Stomach smooth muscle (tissue), 2 donors: ENCODE results near the gene TSACC.
"Not testable (repeated sequence)": the region's sequence is repeated elsewhere in the genome, so short reads cannot be mapped to it uniquely, and the experiment has no call there.

Experiments used
- H3K27ac ChIP-seq: one replicate; pipeline ENCODE4 v1.7.0; 2013; ENCODE audit warnings: mild to moderate bottlenecking, low read length, inconsistent platforms
- H3K27me3 ChIP-seq, 2 donors: one replicate each; pipeline ENCODE4 v1.7.0; 2013; ENCODE audit warnings: low read length in 2 of 2; ENCODE audit not compliant: insufficient read depth in 2 of 2, control insufficient read depth in 1 of 2
- H3K36me3 ChIP-seq, 2 donors: one replicate each; pipeline ENCODE4 v1.7.0; 2013; ENCODE audit warnings: low read length in 2 of 2; ENCODE audit not compliant: control insufficient read depth in 2 of 2, insufficient read depth in 2 of 2
- H3K4me1 ChIP-seq: one replicate; pipeline ENCODE4 v1.7.0; 2013; ENCODE audit warnings: low read length; ENCODE audit not compliant: control insufficient read depth, insufficient read depth
- H3K4me3 ChIP-seq, 2 donors: one replicate each; pipeline ENCODE4 v1.7.0; 2013; ENCODE audit warnings: low read length in 2 of 2
- H3K9ac ChIP-seq, 2 donors: one replicate each; pipeline ENCODE4 v1.7.0; 2013; ENCODE audit warnings: low read length in 2 of 2, mild to moderate bottlenecking in 1 of 2
- H3K9me3 ChIP-seq, 2 donors: one replicate each; pipeline ENCODE4 v1.7.0; 2013; ENCODE audit warnings: low read length in 2 of 2; ENCODE audit not compliant: control insufficient read depth in 2 of 2
- donor health status: healthy.
- donor health status: Pancreatic carcinoma.

The TSACC gene

DNA sequence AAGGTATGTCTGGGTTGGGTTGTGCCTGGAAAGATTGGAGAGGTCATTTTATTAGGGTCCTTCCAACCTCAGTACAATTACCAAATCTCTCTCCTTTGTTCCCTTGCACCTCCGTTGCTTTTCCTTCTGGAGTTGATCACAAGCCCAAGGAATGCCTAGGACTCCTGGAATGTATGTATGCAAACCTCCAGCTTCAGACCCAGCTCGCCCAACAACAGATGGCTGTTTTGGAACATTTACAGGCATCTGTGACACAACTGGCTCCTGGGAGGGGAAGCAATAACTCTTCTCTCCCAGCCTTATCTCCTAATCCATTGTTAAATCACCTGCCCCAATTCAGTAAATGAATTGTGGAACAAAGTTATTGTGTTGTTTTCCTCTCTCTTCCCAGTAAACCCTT lies 8.3 kb downstream of the TSACC start:
- no peaks in the 10 kb centered on the region for H3K4me1 ChIP-seq
- peaks cover 0 to 5% of the 10 kb centered on the region in 2 donors for H3K27me3 ChIP-seq
- H3K36me3 ChIP-seq = no peaks in the 10 kb centered on the region
- H3K4me3 ChIP-seq = no peak overlapping the region
- no peak overlapping the region for H3K27ac ChIP-seq
- no peaks in the 10 kb centered on the region for H3K9me3 ChIP-seq
- no peak overlapping the region for H3K9ac ChIP-seq

DNA sequence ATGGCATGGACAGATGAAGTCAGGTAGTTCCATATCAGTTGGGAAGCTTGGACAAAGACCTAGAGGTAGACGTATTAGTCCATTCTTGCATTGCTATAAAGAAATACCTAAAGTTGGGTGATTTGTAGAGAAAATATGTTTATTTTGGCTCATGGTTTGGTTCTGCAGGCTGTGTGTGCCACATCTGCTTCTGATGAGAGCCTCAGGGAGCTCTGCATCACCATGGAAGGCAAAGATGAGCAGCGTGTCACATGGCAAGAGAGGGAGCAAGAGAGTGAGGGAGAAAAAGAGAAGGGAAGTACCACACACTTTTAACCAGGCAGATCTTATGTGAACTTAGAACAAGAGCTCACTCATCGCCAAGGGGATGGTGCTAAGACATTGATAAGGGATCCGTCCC lies 9.0 kb downstream of the TSACC start:
- Histone ChIP-seq H3K27ac (no peak overlapping the region), H3K9me3 (no peaks in the 10 kb centered on the region), H3K36me3 (no peaks in the 10 kb centered on the region), H3K27me3 (peaks cover 0 to 5% of the 10 kb centered on the region in 2 donors), H3K4me1 (no peaks in the 10 kb centered on the region), H3K4me3 (no peak overlapping the region), H3K9ac (no peak overlapping the region)

DNA sequence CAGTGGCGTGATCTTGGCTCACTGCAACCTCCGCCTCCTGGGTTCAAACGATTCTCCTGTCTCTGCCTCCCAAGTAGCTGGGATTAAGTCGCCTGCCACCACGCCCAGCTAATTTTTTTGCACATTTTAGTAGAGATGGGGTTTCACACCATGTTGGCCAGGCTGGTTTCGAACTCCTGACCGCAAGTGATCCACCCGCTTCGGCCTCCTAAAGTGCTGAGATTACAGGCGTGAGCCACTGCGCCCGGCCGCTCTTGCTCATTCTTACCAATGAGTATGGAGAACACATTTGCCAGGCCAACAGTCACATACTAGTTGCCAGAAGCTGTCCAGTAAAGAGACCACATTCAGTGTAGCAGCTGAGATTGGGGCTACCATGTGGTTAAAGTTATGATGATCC lies 14.2 kb downstream of the TSACC start:
- H3K9ac ChIP-seq, H3K9me3 ChIP-seq, H3K36me3 ChIP-seq, H3K27ac ChIP-seq, H3K4me3 ChIP-seq, H3K4me1 ChIP-seq: not testable (repeated sequence)
- peaks cover 12 to 14% of the 10 kb centered on the region in 2 donors for H3K27me3 ChIP-seq

DNA sequence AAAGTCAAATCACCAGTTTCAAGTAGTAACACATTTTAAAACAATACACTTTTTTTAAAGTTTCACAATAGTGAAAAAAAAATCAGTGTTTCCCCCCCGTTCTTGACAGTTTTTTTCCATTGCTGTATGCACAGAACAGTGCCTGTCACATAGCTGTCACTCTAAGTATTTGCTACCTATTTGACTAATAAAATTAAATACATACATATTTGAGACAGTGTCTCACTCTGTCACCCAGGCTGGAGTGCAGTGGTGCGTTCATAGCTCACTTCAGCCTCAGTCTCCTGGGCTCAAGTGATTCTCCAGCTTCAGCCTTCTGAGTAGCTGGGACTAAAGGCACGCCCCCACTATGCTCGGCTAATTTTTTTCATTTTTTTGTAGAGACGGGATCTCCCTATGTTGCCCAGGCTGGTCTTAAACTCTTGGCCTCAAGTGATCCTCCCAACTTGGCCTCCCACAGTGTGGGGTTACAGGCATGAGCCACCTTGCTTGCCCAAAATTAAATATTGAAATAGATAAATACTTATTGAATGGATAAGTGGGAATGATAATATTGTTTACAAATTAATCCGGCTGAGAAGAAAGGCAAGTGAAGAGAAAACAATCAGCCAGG lies 18.0 kb downstream of the TSACC start:
- Histone ChIP-seq H3K4me3 (no peak overlapping the region), H3K4me1 (no peaks in the 10 kb centered on the region), H3K9ac (no peak overlapping the region), H3K9me3 (no peaks in the 10 kb centered on the region), H3K27me3 (peaks cover 13 to 14% of the 10 kb centered on the region in 2 donors), H3K27ac (no peak overlapping the region), H3K36me3 (no peaks in the 10 kb centered on the region)

- Histone ChIP-seq H3K36me3 (no peaks in the 10 kb centered on the region), H3K27me3 (peaks cover 13 to 14% of the 10 kb centered on the region in 2 donors), H3K9ac (no peak overlapping the region), H3K4me1 (no peaks in the 10 kb centered on the region), H3K9me3 (no peaks in the 10 kb centered on the region), H3K27ac (no peak overlapping the region), H3K4me3 (no peak overlapping the region)
These were observed 18.7 kb downstream of the TSACC start for GRCh38 chr1:156356875-156357534.

DNA sequence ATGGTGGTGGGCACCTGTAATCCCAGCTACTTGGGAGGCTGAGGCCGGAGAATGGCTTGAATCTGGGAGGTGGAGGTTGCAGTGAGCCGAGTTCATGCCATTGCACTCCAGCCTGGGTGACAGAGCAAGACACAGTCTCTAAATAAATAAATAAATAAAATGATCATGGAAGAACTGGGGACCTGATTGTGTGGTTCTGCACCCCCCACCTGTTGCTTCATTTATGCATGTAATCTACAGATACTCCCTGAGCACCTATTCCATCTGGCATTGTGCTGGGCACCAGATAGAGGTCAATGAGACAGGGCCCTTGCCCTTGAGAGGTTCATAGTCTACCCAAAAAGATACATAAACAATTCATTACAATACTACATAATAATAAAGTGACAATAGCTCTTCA lies 19.7 kb downstream of the TSACC start:
- no peaks in the 10 kb centered on the region for H3K9me3 ChIP-seq
- H3K27ac ChIP-seq = no peak overlapping the region
- peaks cover 13 to 14% of the 10 kb centered on the region in 2 donors for H3K27me3 ChIP-seq
- no peaks in the 10 kb centered on the region for H3K4me1 ChIP-seq
- no peak overlapping the region for H3K9ac ChIP-seq
- H3K36me3 ChIP-seq = no peaks in the 10 kb centered on the region
- no peak overlapping the region for H3K4me3 ChIP-seq

DNA sequence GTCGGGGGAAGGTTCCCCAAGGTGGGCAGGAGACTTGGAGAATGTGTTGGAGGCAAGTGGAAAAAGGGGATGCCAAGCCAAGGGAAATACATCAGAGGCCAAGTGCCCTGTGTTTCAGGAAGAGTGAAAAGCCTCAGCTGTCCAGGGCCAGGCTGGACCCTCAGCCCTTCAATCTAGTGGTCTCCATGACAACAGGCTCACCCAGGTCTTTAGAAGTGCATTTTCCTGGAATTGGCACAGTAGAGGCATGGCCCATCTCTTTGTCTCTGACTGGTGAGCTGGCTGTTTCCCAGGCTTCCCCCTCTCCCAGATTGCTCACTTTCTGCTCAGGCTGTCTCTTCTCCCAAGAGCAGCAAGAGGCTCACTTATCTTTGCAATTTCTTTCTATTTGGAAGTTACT lies 20.3 kb downstream of the TSACC start:
- Histone ChIP-seq H3K27me3 (peaks cover 13 to 14% of the 10 kb centered on the region in 2 donors), H3K36me3 (no peaks in the 10 kb centered on the region), H3K4me3 (no peak overlapping the region), H3K9ac (no peak overlapping the region), H3K4me1 (no peaks in the 10 kb centered on the region), H3K9me3 (no peaks in the 10 kb centered on the region), H3K27ac (no peak overlapping the region)

- H3K9me3 ChIP-seq = no peaks in the 10 kb centered on the region
- no peak overlapping the region for H3K9ac ChIP-seq
- no peaks in the 10 kb centered on the region for H3K36me3 ChIP-seq
- no peak overlapping the region for H3K4me3 ChIP-seq
- H3K27ac ChIP-seq = no peak overlapping the region
- H3K27me3 ChIP-seq = peaks cover 14 to 16% of the 10 kb centered on the region in 2 donors
- H3K4me1 ChIP-seq = no peaks in the 10 kb centered on the region
These were observed 20.9 kb downstream of the TSACC start for GRCh38 chr1:156359249-156359648.

GRCh38 chr1:156359973-156360372 lies 21.6 kb downstream of the TSACC start:
- Histone ChIP-seq H3K27me3 (peaks cover 19% of the 10 kb centered on the region in 2 donors), H3K4me3 (no peak overlapping the region), H3K9ac (no peak overlapping the region), H3K27ac (no peak overlapping the region), H3K4me1 (no peaks in the 10 kb centered on the region), H3K9me3 (no peaks in the 10 kb centered on the region), H3K36me3 (no peaks in the 10 kb centered on the region)

DNA sequence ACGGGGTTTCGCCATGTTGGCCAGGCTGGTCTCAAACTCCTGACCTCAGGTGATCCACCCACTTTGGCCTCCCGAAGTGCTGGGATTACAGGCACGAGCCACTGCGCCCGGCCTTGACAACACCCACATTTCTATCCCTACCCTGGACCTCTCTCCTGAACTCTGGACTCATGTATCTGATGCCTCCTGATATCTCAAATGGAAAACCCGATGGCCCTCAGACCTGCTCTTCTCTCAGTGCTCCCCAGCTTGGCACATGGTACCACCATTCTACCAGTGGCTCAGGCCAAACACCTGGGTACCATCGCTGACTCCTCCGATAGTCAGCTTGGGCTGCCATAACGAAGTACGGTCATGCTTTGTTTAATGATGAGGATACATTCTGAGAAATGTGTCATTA lies 22.2 kb downstream of the TSACC start:
- Histone ChIP-seq H3K36me3 (no peaks in the 10 kb centered on the region), H3K27ac (no peak overlapping the region), H3K4me1 (no peaks in the 10 kb centered on the region), H3K27me3 (peaks cover 19 to 22% of the 10 kb centered on the region in 2 donors), H3K4me3 (no peak overlapping the region), H3K9me3 (no peaks in the 10 kb centered on the region), H3K9ac (no peak overlapping the region)

- Histone ChIP-seq H3K27ac (no peak overlapping the region), H3K36me3 (no peaks in the 10 kb centered on the region), H3K4me1 (peaks cover 6% of the 10 kb centered on the region), H3K9me3 (no peaks in the 10 kb centered on the region), H3K9ac (no peak overlapping the region), H3K27me3 (peaks cover 28 to 45% of the 10 kb centered on the region in 2 donors), H3K4me3 (no peak overlapping the region)
These were observed 27.4 kb downstream of the TSACC start for GRCh38 chr1:156365754-156366153.
